Gastrocnemius medialis (tissue), 4 donors: ENCODE results near the gene DCHS2.

Source experiments
- POLR2A ChIP-seq, 2 donors: fragments of 450-650 bp; IDR thresholded peaks; one replicate each; pipeline ENCODE4 v1.6.1; 2017; ENCODE audit warnings: antibody characterized with exemption in 2 of 2, mild to moderate bottlenecking in 2 of 2, moderate library complexity in 2 of 2
- TF ChIP-seq, protein P1 (sequence below), 5 experiments: fragments of 450-650 bp in 3 of 5; fragments of 200-600 bp in 2 of 5; sonication (generic) in 2 of 5; IDR thresholded peaks in 4 of 5; conservative IDR thresholded peaks in 1 of 5; 1 replicate in 4 of 5; 2 replicates in 1 of 5; pipeline ENCODE4 v1.5.1; 2016 to 2019; ENCODE audit warnings: antibody characterized with exemption in 5 of 5, mild to moderate bottlenecking in 3 of 5, moderate library complexity in 3 of 5

DNA sequence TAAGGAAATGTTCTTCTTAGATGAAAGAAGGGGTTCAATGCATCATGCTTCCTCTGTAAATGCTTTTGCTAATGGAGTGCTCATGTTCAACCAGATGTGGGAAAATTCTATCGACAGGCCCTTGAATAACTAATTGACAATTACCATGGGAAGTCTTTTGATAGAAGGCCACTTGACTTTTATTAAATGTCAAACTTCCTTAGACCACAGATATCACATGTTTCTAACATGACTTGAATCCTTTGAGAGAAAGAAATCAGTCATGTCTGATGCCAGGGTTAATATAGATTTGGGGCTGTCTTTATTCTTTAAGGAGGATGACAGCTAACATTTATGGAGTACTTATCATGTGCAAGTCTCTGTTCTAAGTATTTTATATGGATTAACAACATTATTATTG, 280.1 kb downstream of the DCHS2 start:
- TF ChIP-seq, protein P1, sequence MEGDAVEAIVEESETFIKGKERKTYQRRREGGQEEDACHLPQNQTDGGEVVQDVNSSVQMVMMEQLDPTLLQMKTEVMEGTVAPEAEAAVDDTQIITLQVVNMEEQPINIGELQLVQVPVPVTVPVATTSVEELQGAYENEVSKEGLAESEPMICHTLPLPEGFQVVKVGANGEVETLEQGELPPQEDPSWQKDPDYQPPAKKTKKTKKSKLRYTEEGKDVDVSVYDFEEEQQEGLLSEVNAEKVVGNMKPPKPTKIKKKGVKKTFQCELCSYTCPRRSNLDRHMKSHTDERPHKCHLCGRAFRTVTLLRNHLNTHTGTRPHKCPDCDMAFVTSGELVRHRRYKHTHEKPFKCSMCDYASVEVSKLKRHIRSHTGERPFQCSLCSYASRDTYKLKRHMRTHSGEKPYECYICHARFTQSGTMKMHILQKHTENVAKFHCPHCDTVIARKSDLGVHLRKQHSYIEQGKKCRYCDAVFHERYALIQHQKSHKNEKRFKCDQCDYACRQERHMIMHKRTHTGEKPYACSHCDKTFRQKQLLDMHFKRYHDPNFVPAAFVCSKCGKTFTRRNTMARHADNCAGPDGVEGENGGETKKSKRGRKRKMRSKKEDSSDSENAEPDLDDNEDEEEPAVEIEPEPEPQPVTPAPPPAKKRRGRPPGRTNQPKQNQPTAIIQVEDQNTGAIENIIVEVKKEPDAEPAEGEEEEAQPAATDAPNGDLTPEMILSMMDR (IDR thresholded peaks at IDR 0.05 in 4 of 5, conservative IDR thresholded peaks at IDR 0.05 in 1 of 5) = no peak
- no peak for TF ChIP-seq POLR2A (IDR thresholded peaks at IDR 0.05)
